Liver (tissue), 9 donors: Measurements from ENCODE around the gene ASB13. TPM values are rescaled to one million over a fixed set of nuclear protein-coding genes. Genes with fewer than 3 reads are reported as not detected.

ENCODE experiments used
- DNase-seq: peaks from one replicate; pipeline ENCODE4 v3.0.0-alpha.2; 2017; ENCODE audit warnings: low spot score
- H3K27ac ChIP-seq, 2 donors: one replicate each; pipeline ENCODE4 v1.7.0; 2013; ENCODE audit warnings: inconsistent platforms in 2 of 2, low read length in 2 of 2, control low read depth in 1 of 2, low read depth in 1 of 2, mild to moderate bottlenecking in 1 of 2
- H3K27me3 ChIP-seq, 4 donors: one replicate each; pipeline versions ENCODE4 v1.6.1 to v1.7.0; 2013; ENCODE audit warnings: low read length in 3 of 4, inconsistent platforms in 1 of 4, mild to moderate bottlenecking in 1 of 4, moderate library complexity in 1 of 4; ENCODE audit not compliant: control insufficient read depth in 4 of 4, insufficient read depth in 4 of 4
- H3K36me3 ChIP-seq, 4 donors: one replicate each; pipeline versions ENCODE4 v1.6.1 to v1.7.0; 2013; ENCODE audit warnings: low read length in 3 of 4, mild to moderate bottlenecking in 3 of 4, low read depth in 1 of 4, moderate library complexity in 1 of 4; ENCODE audit not compliant: control insufficient read depth in 4 of 4, insufficient read depth in 3 of 4
- H3K4me1 ChIP-seq, 4 donors: one replicate each; pipeline versions ENCODE4 v1.6.1 to v1.7.0; 2013; ENCODE audit warnings: low read length in 3 of 4, mild to moderate bottlenecking in 3 of 4, moderate library complexity in 1 of 4; ENCODE audit not compliant: control insufficient read depth in 4 of 4, insufficient read depth in 4 of 4
- H3K4me3 ChIP-seq, 3 donors: one replicate each; pipeline versions ENCODE4 v1.6.1 to v1.7.0; 2013; ENCODE audit warnings: low read length in 3 of 3, control low read depth in 1 of 3, low read depth in 1 of 3, mild to moderate bottlenecking in 1 of 3
- H3K9ac ChIP-seq, 2 donors: one replicate each; pipeline ENCODE4 v1.7.0; 2013; ENCODE audit warnings: low read length in 2 of 2, mild to moderate bottlenecking in 2 of 2, moderate library complexity in 2 of 2, control low read depth in 1 of 2, low read depth in 1 of 2
- H3K9me3 ChIP-seq, 4 donors: one replicate each; pipeline versions ENCODE4 v1.6.1 to v1.7.0; 2013; ENCODE audit warnings: low read length in 3 of 4; ENCODE audit not compliant: control insufficient read depth in 4 of 4
- ATF3 ChIP-seq: IDR thresholded peaks from 2 replicates; pipeline ENCODE4 v1.6.1; 2016; ENCODE audit warnings: antibody characterized with exemption
- CTCF ChIP-seq: fragments of 150-350 bp; IDR thresholded peaks from 2 replicates; pipeline ENCODE4 v1.5.1; 2017; ENCODE audit warnings: improper control_type of control experiment, low read depth, low read length; ENCODE audit not compliant: missing input control
- EGR1 ChIP-seq, 2 donors: IDR thresholded peaks; 2 replicates each; pipeline ENCODE4 v1.6.1; 2016 to 2018; ENCODE audit warnings: antibody characterized with exemption in 2 of 2, low read depth in 2 of 2
- FOXA1 ChIP-seq: IDR thresholded peaks from 2 replicates; pipeline ENCODE4 v1.6.1; 2016; ENCODE audit warnings: antibody characterized with exemption
- FOXA2 ChIP-seq: IDR thresholded peaks from 2 replicates; pipeline ENCODE4 v1.6.1; 2016; ENCODE audit warnings: antibody characterized with exemption
- HNF4G ChIP-seq: IDR thresholded peaks from 2 replicates; pipeline ENCODE4 v1.6.1; 2016; ENCODE audit warnings: antibody characterized with exemption
- JUND ChIP-seq, 2 donors: IDR thresholded peaks; 2 replicates each; pipeline ENCODE4 v1.6.1; 2016; ENCODE audit warnings: antibody characterized with exemption in 2 of 2
- MAX ChIP-seq: IDR thresholded peaks from 2 replicates; pipeline ENCODE4 v1.6.1; 2016; ENCODE audit warnings: antibody characterized with exemption
- NR2F2 ChIP-seq: IDR thresholded peaks from 2 replicates; pipeline ENCODE4 v1.6.1; 2016; ENCODE audit warnings: antibody characterized with exemption
- REST ChIP-seq: IDR thresholded peaks from 2 replicates; pipeline ENCODE4 v1.6.1; 2016; ENCODE audit warnings: antibody characterized with exemption, mild to moderate bottlenecking
- RXRA ChIP-seq, 2 donors: IDR thresholded peaks; 2 replicates each; pipeline ENCODE4 v1.6.1; 2017 to 2018; ENCODE audit warnings: antibody characterized with exemption in 2 of 2, mild to moderate bottlenecking in 1 of 2
- SP1 ChIP-seq: IDR thresholded peaks from 2 replicates; pipeline ENCODE4 v1.6.1; 2018; ENCODE audit warnings: antibody characterized with exemption, mild to moderate bottlenecking
- TAF1 ChIP-seq: conservative IDR thresholded peaks from 2 replicates; pipeline ENCODE4 v1.6.1; 2016; ENCODE audit warnings: antibody characterized with exemption, mild to moderate bottlenecking
- YY1 ChIP-seq: IDR thresholded peaks from 2 replicates; pipeline ENCODE4 v1.6.1; 2016; ENCODE audit warnings: antibody characterized with exemption, mild to moderate bottlenecking
- ZBTB33 ChIP-seq: IDR thresholded peaks from 2 replicates; pipeline ENCODE4 v1.6.1; 2016; ENCODE audit warnings: antibody characterized with exemption
- WGBS: extraction: QIAGEN DNeasy Blood & Tissue Kit; methylation state at CpG from one replicate; pipeline ENCODE4 v1.1.7; 2013; 5-methylcytosine and 5-hydroxymethylcytosine counted together
- polyA plus RNA-seq, 2 donors: library from polyadenylated mRNA; stranded (reverse) in 1 of 2; unstranded in 1 of 2; fragments of 200-250 nt in 1 of 2; fragments of >200 nt in 1 of 2; fragmentation: Nextera tagmentation in 1 of 2; extraction: Ambion mirVana in 1 of 2; gene quantifications; one replicate each; pipeline versions ENCODE4 v1.2.1 to v1.2.3, GENCODE V29; 2013 to 2015
- total RNA-seq, 2 donors: library from RNA; depleted of rRNA; stranded (reverse); fragments of >200 nt; gene quantifications; one replicate each; pipeline ENCODE4 v1.2.3, GENCODE V29; 2014
- donor health status: healthy.
- donor health status: healthy.
- donor health status: healthy.
- donor health status: healthy.
- donor health status: healthy.

The ASB13 gene
- total and polyA plus RNA-seq, 4 donors = 8.5 to 48.3 (median 42.5) TPM

- TF ChIP-seq HNF4G = no peak
- TF ChIP-seq RXRA (IDR thresholded peaks at IDR 0.05) = no peak
- TF ChIP-seq TAF1 = no peak
- no peaks in the 10 kb centered on the region for H3K27me3 ChIP-seq
- H3K4me1 ChIP-seq = peaks cover 3 to 16% (median 11%) of the 10 kb centered on the region in 4 donors
- no peak overlapping the region for H3K9ac ChIP-seq
- no peak overlapping the region for H3K4me3 ChIP-seq
- 84% methylated on average over 16 of the region's 16 CpGs for WGBS
- H3K36me3 ChIP-seq = no peaks in the 10 kb centered on the region
- no peak overlapping the region for H3K27ac ChIP-seq
- no peaks in the 10 kb centered on the region for H3K9me3 ChIP-seq
- no peak for DNase-seq
Observed at GRCh38 chr10:5620966-5621365, 45.4 kb downstream of the ASB13 start.

GRCh38 chr10:5620223-5620721 is 46.1 kb downstream of the ASB13 start:
- TF ChIP-seq FOXA1 = no peak
- TF ChIP-seq ZBTB33 = no peak
- no peak for TF ChIP-seq RXRA (IDR thresholded peaks at IDR 0.05)
- TF ChIP-seq CTCF = no peak
- no peak for TF ChIP-seq FOXA2
- no peak for TF ChIP-seq YY1
- no peak for TF ChIP-seq NR2F2
- TF ChIP-seq TAF1 = no peak
- TF ChIP-seq JUND (IDR thresholded peaks at IDR 0.05) = no peak
- no peak for TF ChIP-seq ATF3
- no peak for TF ChIP-seq EGR1 (IDR thresholded peaks at IDR 0.05; ENCODE audit: low read depth in 2 of 2)
- TF ChIP-seq SP1 = no peak
- no peak for TF ChIP-seq MAX
- TF ChIP-seq REST = no peak
- no peak for DNase-seq
- Histone ChIP-seq H3K9me3 (no peaks in the 10 kb centered on the region), H3K9ac (no peak overlapping the region), H3K27ac (no peak overlapping the region), H3K36me3 (no peaks in the 10 kb centered on the region), H3K4me1 (peaks cover 0 to 12% (median 7%) of the 10 kb centered on the region in 4 donors), H3K4me3 (no peak overlapping the region), H3K27me3 (no peaks in the 10 kb centered on the region)
- WGBS = 91% methylated on average over 11 of the region's 11 CpGs
